Upper lobe of left lung (tissue), 6 donors: ENCODE data around the gene TMEM131L. TPM values are rescaled to one million over a fixed set of nuclear protein-coding genes. Genes with fewer than 3 reads are reported as not detected.

Experiments used
- ATAC-seq, 2 donors: fragments of 200-7000 bp; cut with Tn5 transposase; one replicate each; pipeline ENCODE4 v1.9.1; 2022; ENCODE audit warnings: mild to moderate bottlenecking in 2 of 2, moderate library complexity in 2 of 2; ENCODE audit not compliant: low FRiP score in 2 of 2
- DNase-seq, 2 donors: peaks; one replicate each; pipeline ENCODE4 v3.0.0-alpha.2; 2019 to 2020
- H3K27ac ChIP-seq, 4 donors: fragments of 200-600 bp; sonication (generic); one replicate each; pipeline ENCODE4 v1.5.1; 2016 to 2019
- H3K27me3 ChIP-seq, 4 donors: fragments of 200-600 bp; sonication (generic); one replicate each; pipeline ENCODE4 v1.5.1; 2017 to 2019
- H3K36me3 ChIP-seq, 4 donors: fragments of 200-600 bp; sonication (generic); one replicate each; pipeline ENCODE4 v1.5.1; 2016 to 2019
- H3K4me1 ChIP-seq, 4 donors: fragments of 200-600 bp; sonication (generic); one replicate each; pipeline ENCODE4 v1.5.1; 2018 to 2019
- H3K4me3 ChIP-seq, 4 donors: fragments of 200-600 bp; sonication (generic); one replicate each; pipeline ENCODE4 v1.5.1; 2017 to 2019; ENCODE audit warnings: mild to moderate bottlenecking in 2 of 4, moderate library complexity in 1 of 4
- H3K9me3 ChIP-seq, 4 donors: fragments of 200-600 bp; sonication (generic); one replicate each; pipeline ENCODE4 v1.5.1; 2018 to 2019
- CTCF ChIP-seq, 6 experiments: fragments of 450-650 bp in 4 of 6; fragments of 200-600 bp in 2 of 6; sonication (generic) in 2 of 6; IDR thresholded peaks; one replicate each; pipeline ENCODE4 v1.5.1; 2016 to 2019; ENCODE audit warnings: antibody characterized with exemption in 6 of 6
- EP300 ChIP-seq, 4 donors: sonication (generic); formaldehyde crosslinking; IDR thresholded peaks; one replicate each; pipeline ENCODE4 v1.5.1; 2017; ENCODE audit warnings: antibody characterized with exemption in 4 of 4, control low read depth in 2 of 4
- POLR2A ChIP-seq, 4 donors: fragments of 450-650 bp; IDR thresholded peaks; one replicate each; pipeline ENCODE4 v1.5.1; 2016 to 2017; ENCODE audit warnings: antibody characterized with exemption in 4 of 4, mild to moderate bottlenecking in 2 of 4
- POLR2AphosphoS5 ChIP-seq, 2 donors: sonication (generic); formaldehyde crosslinking; IDR thresholded peaks; one replicate each; pipeline ENCODE4 v1.5.1; 2017; ENCODE audit warnings: antibody characterized with exemption in 2 of 2
- WGBS, 2 donors: methylation state at CpG; one replicate each; pipeline ENCODE4 v1.1.5; 2017 to 2018; 5-methylcytosine and 5-hydroxymethylcytosine counted together
- total RNA-seq, 6 donors: library from RNA; depleted of rRNA in 4 of 6; stranded (reverse); fragments of >200 nt in 4 of 6; gene quantifications; one replicate each; pipeline versions ENCODE4 v1.1.0 to v1.2.1, GENCODE V29; 2016 to 2021
- donor health status: DM: no; HTN: no; CAD: no; lungs with moderate emphysema.
- donor health status: DM: no; HTN: yes; CAD: no; lungs with severe emphysema.

Gene TMEM131L
- total RNA-seq, 6 donors from 2014 or later = 12.3 to 28.8 (median 19.5) TPM

DNA sequence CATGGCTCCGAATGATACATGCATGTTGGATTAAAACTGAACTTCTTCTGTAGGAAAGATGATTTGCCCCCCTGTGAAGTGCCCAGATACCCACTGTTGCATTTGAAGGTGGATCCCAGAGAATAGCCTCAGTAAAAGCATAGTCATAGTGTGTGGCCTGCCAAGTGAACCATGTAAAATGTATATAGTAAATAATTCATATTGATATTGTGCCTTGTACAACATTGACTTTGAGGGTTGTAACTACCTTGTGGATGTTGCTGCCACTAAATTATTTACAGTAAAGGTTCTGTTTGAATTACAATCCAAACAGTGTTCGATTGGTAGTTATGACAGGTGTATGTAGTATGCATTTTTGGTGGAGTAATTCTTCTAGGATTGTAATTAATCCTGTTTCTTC is 19.2 kb downstream of the TMEM131L start:
- ATAC-seq (no peak), DNase-seq (no peak)
- H3K9me3 ChIP-seq = no peaks in the 10 kb centered on the region
- no peaks in the 10 kb centered on the region for H3K27me3 ChIP-seq
- TF ChIP-seq POLR2A (IDR thresholded peaks at IDR 0.05) = no peak
- no peak for TF ChIP-seq POLR2AphosphoS5 (IDR thresholded peaks at IDR 0.05)
- TF ChIP-seq EP300 (IDR thresholded peaks at IDR 0.05) = no peak
- no peak for TF ChIP-seq CTCF (IDR thresholded peaks at IDR 0.05)
- H3K36me3 ChIP-seq = no peaks in the 10 kb centered on the region
- H3K4me1 ChIP-seq = peaks cover 30 to 50% (median 37%) of the 10 kb centered on the region in 4 donors
- H3K4me3 ChIP-seq = no peak overlapping the region
- 89 to 93% methylated on average over 2 of the region's 2 CpGs for WGBS, 2 donors
- H3K27ac ChIP-seq = peak overlapping the region in 1 of 4 donors; percentile 86

DNA sequence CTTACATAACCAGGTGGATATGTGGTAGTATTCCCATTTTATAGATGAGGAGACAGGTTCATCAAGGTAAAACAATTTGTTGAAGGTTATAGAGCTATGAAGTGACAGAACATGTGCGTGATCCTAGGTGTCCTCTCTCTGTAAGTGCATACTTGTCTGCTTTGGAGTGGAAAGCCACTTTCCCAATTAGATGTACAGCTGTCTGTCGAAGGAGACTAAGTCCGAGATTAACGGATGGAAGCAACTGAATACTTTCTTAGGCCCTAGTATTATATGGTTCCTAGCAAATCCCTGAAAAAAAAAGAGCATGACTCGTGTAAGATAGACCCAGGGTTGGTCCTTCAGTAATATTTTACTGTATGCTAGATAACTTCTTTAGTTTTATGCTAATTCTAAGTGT is 19.7 kb downstream of the TMEM131L start:
- no peaks in the 10 kb centered on the region for H3K9me3 ChIP-seq
- no peaks in the 10 kb centered on the region for H3K27me3 ChIP-seq
- H3K36me3 ChIP-seq = no peaks in the 10 kb centered on the region
- H3K4me3 ChIP-seq = no peak overlapping the region
- peak overlapping the region in 1 of 4 donors; percentile 86 for H3K27ac ChIP-seq
- 86 to 87% methylated on average over 5 of the region's 5 CpGs for WGBS, 2 donors
- TF ChIP-seq POLR2AphosphoS5 (IDR thresholded peaks at IDR 0.05) (no peak), CTCF (IDR thresholded peaks at IDR 0.05) (no peak), EP300 (IDR thresholded peaks at IDR 0.05) (no peak), POLR2A (IDR thresholded peaks at IDR 0.05) (no peak)
- DNase-seq = no peak
- ATAC-seq = no peak
- H3K4me1 ChIP-seq = peaks cover 30 to 51% (median 38%) of the 10 kb centered on the region in 4 donors

DNA sequence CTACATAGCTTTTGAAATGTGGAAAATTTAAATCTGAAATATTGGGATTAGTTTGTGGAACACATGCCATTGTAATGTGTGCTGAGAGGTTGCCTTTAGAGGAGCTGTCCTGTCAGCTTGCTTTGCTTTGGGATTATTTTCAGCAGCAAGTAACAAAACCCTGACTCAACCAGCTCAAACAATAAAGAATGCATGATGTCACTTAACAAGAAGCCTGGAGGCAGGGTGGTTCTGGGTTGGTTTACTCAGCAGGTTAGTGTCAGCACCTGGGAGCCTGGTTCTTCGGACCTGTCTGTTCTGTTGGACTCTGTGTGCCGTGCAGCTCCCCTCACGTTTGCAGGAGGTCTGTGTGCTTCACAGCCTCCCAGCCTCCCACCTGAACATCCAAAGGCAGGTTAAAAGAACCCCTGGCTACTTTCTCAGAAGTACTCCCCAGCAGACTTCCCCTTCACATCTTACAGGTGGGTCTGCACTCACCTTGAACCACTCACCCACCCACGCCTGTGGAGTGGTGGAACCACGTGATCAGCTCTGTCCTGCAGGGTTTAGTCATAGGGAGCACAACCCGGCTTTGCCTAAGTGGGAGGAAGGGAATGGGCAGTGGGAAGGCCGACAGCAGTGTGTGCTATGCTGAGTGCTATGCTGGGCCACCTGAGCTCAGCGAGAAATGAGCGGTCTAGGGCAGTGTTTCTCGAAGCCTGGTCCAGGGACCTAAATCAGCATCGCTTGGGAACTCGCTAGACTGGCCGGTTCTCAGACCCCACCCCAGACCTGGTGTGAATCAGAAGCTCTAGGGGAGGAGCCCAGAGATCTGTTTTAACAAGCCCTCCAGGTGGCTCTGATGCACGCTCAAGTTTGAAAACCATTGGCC is 20.4 kb downstream of the TMEM131L start:
- WGBS, 2 donors = 75 to 95% methylated on average over 6 to 14 of the region's 14 CpGs
- peaks cover 30 to 51% (median 38%) of the 10 kb centered on the region in 4 donors for H3K4me1 ChIP-seq

DNA sequence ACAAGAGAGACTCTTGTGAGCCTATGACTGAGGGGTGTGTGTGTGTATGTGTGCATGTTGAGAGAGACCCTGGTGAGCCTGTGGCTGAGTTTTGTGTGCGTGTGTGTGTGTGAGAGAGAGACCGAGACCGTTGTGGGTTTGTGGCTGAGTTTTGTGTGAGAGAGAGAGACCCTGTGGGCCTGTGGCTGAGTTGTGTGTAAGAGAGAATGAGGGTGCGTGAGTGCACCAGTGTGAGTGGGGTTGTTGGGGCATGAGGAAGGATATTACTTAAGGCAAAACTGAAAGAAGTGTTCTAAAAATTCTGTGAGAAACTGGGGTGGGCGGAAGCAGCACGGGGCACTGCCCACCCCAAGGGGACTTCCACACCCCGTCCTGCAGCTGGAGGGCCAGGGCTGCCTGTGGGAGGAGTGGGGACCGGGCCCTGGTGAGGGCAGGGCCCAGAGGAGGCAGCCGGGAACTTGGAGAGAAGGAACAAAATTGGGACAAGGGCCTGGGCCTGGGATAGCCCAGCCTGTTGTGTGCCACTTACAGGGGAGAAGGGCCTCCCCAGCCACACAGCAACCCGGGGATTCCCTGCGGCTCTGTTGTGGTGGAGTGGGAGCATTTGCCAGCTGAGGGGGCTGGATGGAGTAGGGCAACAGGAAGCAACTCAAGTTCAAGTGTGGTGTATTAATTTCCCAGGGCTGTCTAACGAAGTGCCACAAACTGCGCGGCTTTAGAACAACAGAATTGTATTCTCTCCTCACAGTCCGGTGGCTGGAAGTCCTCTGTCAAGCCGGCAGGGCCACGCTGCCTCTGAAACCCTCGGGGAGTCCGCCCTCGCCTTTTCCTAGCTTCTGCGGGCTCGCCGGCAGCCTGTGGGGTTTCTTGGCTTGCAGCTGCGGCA is 22.1 kb downstream of the TMEM131L start:
- Histone ChIP-seq H3K36me3 (no peaks in the 10 kb centered on the region), H3K27ac (peak overlapping the region; percentile 46 to 86 (median 80)), H3K4me3 (peak overlapping the region in 2 of 4 donors; percentile 30 to 38), H3K27me3 (no peaks in the 10 kb centered on the region), H3K4me1 (peaks cover 29 to 50% (median 38%) of the 10 kb centered on the region in 4 donors), H3K9me3 (no peaks in the 10 kb centered on the region)
- ATAC-seq (peak; percentile 32 to 52), DNase-seq (peak; percentile 53 to 67)
- 14 to 23% methylated on average over 21 to 23 of the region's 24 CpGs for WGBS, 2 donors
- TF ChIP-seq EP300 (IDR thresholded peaks at IDR 0.05) = no peak
- no peak for TF ChIP-seq POLR2A (IDR thresholded peaks at IDR 0.05)
- TF ChIP-seq CTCF (IDR thresholded peaks at IDR 0.05) = no peak
- no peak for TF ChIP-seq POLR2AphosphoS5 (IDR thresholded peaks at IDR 0.05)

More for the DNA sequence above, 20.4 kb downstream of the TMEM131L start:
- peak; percentile 47 to 81 for ATAC-seq
- H3K27ac ChIP-seq = peak overlapping the region; percentile 45 to 86 (median 66)
- TF ChIP-seq EP300 (IDR thresholded peaks at IDR 0.05) = no peak
- no peak overlapping the region for H3K4me3 ChIP-seq
- no peaks in the 10 kb centered on the region for H3K36me3 ChIP-seq
- H3K27me3 ChIP-seq = no peaks in the 10 kb centered on the region
- H3K9me3 ChIP-seq = no peaks in the 10 kb centered on the region
- DNase-seq = peak in 1 of 2 donors; percentile 49
